ENCODE results near the gene ZFHX2.
"Not testable (repeated sequence)": the region's sequence is repeated elsewhere in the genome, so short reads cannot be mapped to it uniquely, and the experiment has no call there.

ZFHX2 gene

GRCh38 chr14:23538785-23539184 lies 12.8 kb downstream of the ZFHX2 start:
- no peak for DNase-seq

GRCh38 chr14:23538050-23538718 lies 13.4 kb downstream of the ZFHX2 start:
- no peak for DNase-seq

- DNase-seq = no peak
Measured at GRCh38 chr14:23537351-23538049, 14.1 kb downstream of the ZFHX2 start.

- DNase-seq = not testable (repeated sequence)
Measured at GRCh38 chr14:23536906-23537305, 14.7 kb downstream of the ZFHX2 start.

- DNase-seq = no peak
Measured at GRCh38 chr14:23536494-23536893, 15.1 kb downstream of the ZFHX2 start.

GRCh38 chr14:23535943-23536342 lies 15.6 kb downstream of the ZFHX2 start:
- no peak for DNase-seq

GRCh38 chr14:23533652-23534435 lies 17.7 kb downstream of the ZFHX2 start:
- DNase-seq = no peak

GRCh38 chr14:23532658-23533057 lies 18.9 kb downstream of the ZFHX2 start:
- DNase-seq = no peak

- no peak for DNase-seq
Measured at GRCh38 chr14:23531391-23531790, 20.2 kb downstream of the ZFHX2 start.

- no peak for DNase-seq
Measured at GRCh38 chr14:23530375-23531055, 21.1 kb downstream of the ZFHX2 start.

- DNase-seq = no peak
Measured at GRCh38 chr14:23529016-23529415, 22.5 kb downstream of the ZFHX2 start.

- DNase-seq = no peak
Measured at GRCh38 chr14:23528555-23528954, 23.0 kb downstream of the ZFHX2 start.

- no peak for DNase-seq
Measured at GRCh38 chr14:23525611-23526010, 26.0 kb downstream of the ZFHX2 start.

- DNase-seq = no peak
Measured at GRCh38 chr14:23524954-23525353, 26.6 kb downstream of the ZFHX2 start.

GRCh38 chr14:23523229-23524016 lies 28.1 kb downstream of the ZFHX2 start:
- DNase-seq = no peak

GRCh38 chr14:23522643-23523198 lies 28.8 kb downstream of the ZFHX2 start:
- no peak for DNase-seq

- DNase-seq = no peak
Measured at GRCh38 chr14:23521785-23522640, 29.6 kb downstream of the ZFHX2 start.

GRCh38 chr14:23520899-23521533 lies 30.5 kb downstream of the ZFHX2 start:
- no peak for DNase-seq

- DNase-seq = no peak
Measured at GRCh38 chr14:23518709-23519108, 32.9 kb downstream of the ZFHX2 start.

GRCh38 chr14:23517650-23518326 lies 33.8 kb downstream of the ZFHX2 start:
- no peak for DNase-seq

Data from activated naive CD4-positive, alpha-beta T cell treated with anti-CD3 and anti-CD28 coated beads, Interleukin-2, amount 50 U/mL, for 16 hours (primary cell).